Measurements from ENCODE around the gene ZMYND8. TPM values are rescaled to one million over a fixed set of nuclear protein-coding genes. Genes with fewer than 3 reads are reported as not detected.
"Not testable (repeated sequence)": the region's sequence is repeated elsewhere in the genome, so short reads cannot be mapped to it uniquely, and the experiment has no call there.

Gene ZMYND8
- total RNA-seq, 4 donors from 2014 or later = 51.3 to 106 (median 94.0) TPM

DNA sequence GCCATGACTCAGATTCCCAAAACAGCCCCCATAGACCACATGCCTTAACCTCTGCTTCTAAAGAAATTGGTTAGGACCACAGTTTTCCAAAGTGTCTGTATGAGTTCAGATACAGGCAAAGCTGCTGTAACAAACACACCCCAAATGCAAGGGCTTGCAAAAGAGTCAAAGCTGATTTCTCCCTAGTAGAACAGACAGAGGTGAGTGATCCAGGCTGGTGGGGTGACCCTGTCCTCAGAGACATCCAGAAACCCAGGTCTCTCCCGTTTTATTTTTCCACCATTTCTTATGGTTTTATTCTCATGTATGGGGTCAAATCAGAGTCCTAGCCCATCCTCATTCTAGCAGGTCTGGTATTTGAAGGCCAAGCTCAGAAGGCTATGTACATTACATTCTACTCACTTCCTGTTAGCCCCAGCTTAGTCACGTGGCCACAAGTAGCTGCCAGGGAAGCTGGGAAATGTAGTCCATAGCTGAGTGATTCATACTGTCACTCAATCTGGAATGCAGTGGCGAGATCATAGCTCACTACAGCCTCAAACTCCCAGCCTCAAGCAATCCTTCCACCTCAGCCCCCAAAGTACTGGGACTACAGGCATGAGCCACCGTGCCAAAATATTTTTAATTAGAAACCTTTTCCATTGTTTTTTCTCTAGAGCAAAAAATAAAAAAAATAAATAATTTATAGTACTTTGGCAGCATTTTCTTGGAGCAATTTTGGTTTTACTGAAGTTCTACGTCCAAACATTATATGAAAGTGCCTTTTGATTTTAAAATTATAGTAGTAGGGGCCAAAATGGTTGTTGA, 175.2 kb downstream of the ZMYND8 start:
- H3K27ac ChIP-seq = no peak overlapping the region
- no peaks in the 10 kb centered on the region for H3K4me1 ChIP-seq
- no peaks in the 10 kb centered on the region for H3K36me3 ChIP-seq
- no peaks in the 10 kb centered on the region for H3K27me3 ChIP-seq
- no peak for DNase-seq
- no peaks in the 10 kb centered on the region for H3K9me3 ChIP-seq
- H3K4me3 ChIP-seq = no peak overlapping the region
- TF ChIP-seq, protein P1, sequence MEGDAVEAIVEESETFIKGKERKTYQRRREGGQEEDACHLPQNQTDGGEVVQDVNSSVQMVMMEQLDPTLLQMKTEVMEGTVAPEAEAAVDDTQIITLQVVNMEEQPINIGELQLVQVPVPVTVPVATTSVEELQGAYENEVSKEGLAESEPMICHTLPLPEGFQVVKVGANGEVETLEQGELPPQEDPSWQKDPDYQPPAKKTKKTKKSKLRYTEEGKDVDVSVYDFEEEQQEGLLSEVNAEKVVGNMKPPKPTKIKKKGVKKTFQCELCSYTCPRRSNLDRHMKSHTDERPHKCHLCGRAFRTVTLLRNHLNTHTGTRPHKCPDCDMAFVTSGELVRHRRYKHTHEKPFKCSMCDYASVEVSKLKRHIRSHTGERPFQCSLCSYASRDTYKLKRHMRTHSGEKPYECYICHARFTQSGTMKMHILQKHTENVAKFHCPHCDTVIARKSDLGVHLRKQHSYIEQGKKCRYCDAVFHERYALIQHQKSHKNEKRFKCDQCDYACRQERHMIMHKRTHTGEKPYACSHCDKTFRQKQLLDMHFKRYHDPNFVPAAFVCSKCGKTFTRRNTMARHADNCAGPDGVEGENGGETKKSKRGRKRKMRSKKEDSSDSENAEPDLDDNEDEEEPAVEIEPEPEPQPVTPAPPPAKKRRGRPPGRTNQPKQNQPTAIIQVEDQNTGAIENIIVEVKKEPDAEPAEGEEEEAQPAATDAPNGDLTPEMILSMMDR (IDR thresholded peaks at IDR 0.05) = no peak
- no peak for TF ChIP-seq POLR2A (IDR thresholded peaks at IDR 0.05)

DNA sequence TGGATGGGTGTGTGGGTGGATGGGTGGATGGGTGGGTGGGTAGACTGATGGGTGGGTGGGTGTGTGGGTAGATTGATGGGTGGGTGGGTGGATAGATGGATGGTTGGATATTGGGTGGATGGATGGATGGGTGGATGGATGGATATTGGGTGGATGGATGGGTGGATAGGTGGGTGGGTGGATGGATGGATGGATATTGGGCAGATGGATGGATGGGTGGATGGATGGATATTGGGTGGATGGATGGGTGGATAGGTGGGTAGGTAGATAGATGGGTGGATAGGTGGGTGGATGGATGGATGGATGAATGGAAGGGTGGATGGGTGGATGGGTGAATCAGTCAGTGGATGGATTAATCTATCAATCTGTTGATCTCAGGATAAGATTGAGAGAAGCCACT, 177.2 kb downstream of the ZMYND8 start:
- Histone ChIP-seq H3K4me3 (no peak overlapping the region), H3K4me1 (no peaks in the 10 kb centered on the region), H3K27ac (no peak overlapping the region), H3K27me3 (no peaks in the 10 kb centered on the region), H3K36me3 (no peaks in the 10 kb centered on the region), H3K9me3 (no peaks in the 10 kb centered on the region)
- no peak for TF ChIP-seq POLR2A (IDR thresholded peaks at IDR 0.05)
- TF ChIP-seq, protein P1 (IDR thresholded peaks at IDR 0.05) = no peak
- DNase-seq = no peak

DNA sequence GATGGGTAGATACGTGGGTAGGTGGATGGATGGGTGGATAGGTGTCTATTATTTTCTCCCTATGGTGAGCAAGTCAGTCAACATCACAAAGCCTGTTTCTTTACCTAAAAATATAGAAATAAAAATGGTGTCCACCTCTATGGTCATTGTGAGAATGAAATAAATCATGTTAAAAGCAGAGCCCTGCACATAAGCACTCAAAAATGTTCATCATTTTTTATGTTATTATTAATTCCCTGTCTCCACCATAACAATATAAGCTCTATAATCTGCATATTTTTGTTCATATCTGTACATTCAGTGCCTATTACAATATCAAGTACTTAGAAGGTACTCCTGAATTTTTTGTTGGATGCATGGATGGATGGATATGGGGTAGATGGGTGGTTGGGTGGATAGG, 177.6 kb downstream of the ZMYND8 start:
- H3K36me3 ChIP-seq = no peaks in the 10 kb centered on the region
- TF ChIP-seq, protein P1 (IDR thresholded peaks at IDR 0.05) = no peak
- TF ChIP-seq POLR2A (IDR thresholded peaks at IDR 0.05) = no peak
- H3K9me3 ChIP-seq = no peaks in the 10 kb centered on the region
- no peak overlapping the region for H3K27ac ChIP-seq
- H3K4me1 ChIP-seq = no peaks in the 10 kb centered on the region
- no peaks in the 10 kb centered on the region for H3K27me3 ChIP-seq
- no peak overlapping the region for H3K4me3 ChIP-seq
- DNase-seq = no peak

DNA sequence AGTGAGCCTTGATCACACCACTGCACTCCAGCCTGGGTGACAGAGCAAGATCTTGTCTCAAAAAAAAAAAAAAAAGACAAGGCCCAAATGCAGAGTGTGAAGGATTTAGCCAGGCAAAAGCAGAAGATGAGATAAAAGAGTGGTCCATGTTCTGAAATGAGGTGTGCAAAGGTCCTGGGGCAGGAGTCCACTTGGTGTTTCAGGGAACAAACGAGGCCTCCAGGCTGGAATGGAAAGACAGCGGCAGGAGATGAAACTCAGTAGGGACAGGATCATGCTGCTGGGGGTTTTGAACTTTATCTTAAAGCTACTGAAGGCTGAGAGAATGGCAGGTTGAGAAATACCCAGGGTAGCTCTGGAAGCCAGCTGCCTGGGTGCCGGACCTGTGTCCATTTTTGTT, 178.2 kb downstream of the ZMYND8 start:
- no peak for DNase-seq
- TF ChIP-seq POLR2A (IDR thresholded peaks at IDR 0.05) = no peak
- TF ChIP-seq, protein P1 (IDR thresholded peaks at IDR 0.05) = no peak
- Histone ChIP-seq H3K9me3 (no peaks in the 10 kb centered on the region), H3K27ac (no peak overlapping the region), H3K4me1 (no peaks in the 10 kb centered on the region), H3K27me3 (no peaks in the 10 kb centered on the region), H3K4me3 (no peak overlapping the region), H3K36me3 (no peaks in the 10 kb centered on the region)

DNA sequence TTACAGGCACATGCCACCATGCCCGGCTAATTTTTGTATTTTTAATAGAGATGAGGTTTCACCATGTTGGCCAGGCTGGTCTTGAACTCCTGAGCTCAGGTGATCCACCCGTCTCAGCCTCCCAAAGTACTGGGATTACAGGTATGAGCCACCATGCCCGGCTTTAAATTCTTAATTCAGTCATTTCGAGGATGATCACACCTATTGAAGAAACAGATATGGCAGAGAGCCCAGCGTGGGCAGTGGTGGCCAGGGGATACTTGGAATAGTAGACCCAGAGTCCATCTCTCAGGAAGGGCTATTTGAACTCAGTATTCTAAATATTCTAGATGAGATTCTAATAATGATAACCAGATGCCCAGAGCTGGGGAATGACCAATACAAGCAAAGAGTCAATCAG, 180.3 kb downstream of the ZMYND8 start:
- not testable (repeated sequence) for H3K27ac ChIP-seq, H3K4me3 ChIP-seq

DNA sequence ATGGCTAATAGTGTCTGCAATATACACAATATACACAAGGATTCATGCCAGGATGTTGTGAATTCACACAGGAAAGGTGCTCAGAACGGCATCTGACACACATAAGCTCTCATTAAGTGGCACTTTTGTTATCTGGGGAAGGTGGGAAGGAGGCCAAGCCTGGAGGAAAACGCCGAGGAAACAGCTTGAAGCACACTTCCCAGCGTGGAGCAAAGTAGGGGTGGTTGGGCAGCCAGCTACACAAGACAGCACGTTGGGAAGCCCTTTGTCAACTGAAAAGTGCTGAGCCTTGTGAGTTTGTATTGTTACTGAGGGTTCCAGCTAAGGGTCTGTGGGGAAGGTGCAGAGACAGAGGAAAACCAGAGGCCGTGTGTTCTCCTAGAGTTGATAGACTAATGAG, 181.0 kb downstream of the ZMYND8 start:
- H3K9me3 ChIP-seq = no peaks in the 10 kb centered on the region
- no peak for DNase-seq
- TF ChIP-seq, protein P1 (IDR thresholded peaks at IDR 0.05) = no peak
- TF ChIP-seq POLR2A (IDR thresholded peaks at IDR 0.05) = no peak
- H3K36me3 ChIP-seq = no peaks in the 10 kb centered on the region
- H3K27me3 ChIP-seq = no peaks in the 10 kb centered on the region
- H3K4me3 ChIP-seq = no peak overlapping the region
- H3K4me1 ChIP-seq = no peaks in the 10 kb centered on the region
- H3K27ac ChIP-seq = no peak overlapping the region

More for the DNA sequence above, 180.3 kb downstream of the ZMYND8 start:
- H3K4me1 ChIP-seq, DNase-seq, H3K36me3 ChIP-seq, H3K27me3 ChIP-seq, H3K9me3 ChIP-seq: not testable (repeated sequence)

Measured in Peyer's patch (tissue), 4 donors.